Coronary artery (tissue), 2 donors: ENCODE measurements around the gene TSPAN18.

ENCODE experiments used
- DNase-seq: peaks from one replicate; pipeline ENCODE4 v3.0.0-alpha.2; 2017; ENCODE audit warnings: low spot score
- H3K27ac ChIP-seq, 2 donors: fragments of 200-600 bp; sonication (generic); one replicate each; pipeline ENCODE4 v1.5.1; 2016 to 2019
- H3K4me3 ChIP-seq: fragments of 200-600 bp; sonication (generic); 2 replicates; pipeline ENCODE4 v1.5.1; 2016; ENCODE audit warnings: mild to moderate bottlenecking, moderate library complexity
- CTCF ChIP-seq: fragments of 200-600 bp; sonication (generic); IDR thresholded peaks from one replicate; pipeline ENCODE4 v1.5.1; 2019; ENCODE audit warnings: antibody characterized with exemption

Gene TSPAN18

GRCh38 chr11:44976576-44976975 is 249.8 kb downstream of the TSPAN18 start:
- Histone ChIP-seq H3K27ac (no peak overlapping the region), H3K4me3 (no peak overlapping the region)
- no peak for TF ChIP-seq CTCF
- no peak for DNase-seq

DNA sequence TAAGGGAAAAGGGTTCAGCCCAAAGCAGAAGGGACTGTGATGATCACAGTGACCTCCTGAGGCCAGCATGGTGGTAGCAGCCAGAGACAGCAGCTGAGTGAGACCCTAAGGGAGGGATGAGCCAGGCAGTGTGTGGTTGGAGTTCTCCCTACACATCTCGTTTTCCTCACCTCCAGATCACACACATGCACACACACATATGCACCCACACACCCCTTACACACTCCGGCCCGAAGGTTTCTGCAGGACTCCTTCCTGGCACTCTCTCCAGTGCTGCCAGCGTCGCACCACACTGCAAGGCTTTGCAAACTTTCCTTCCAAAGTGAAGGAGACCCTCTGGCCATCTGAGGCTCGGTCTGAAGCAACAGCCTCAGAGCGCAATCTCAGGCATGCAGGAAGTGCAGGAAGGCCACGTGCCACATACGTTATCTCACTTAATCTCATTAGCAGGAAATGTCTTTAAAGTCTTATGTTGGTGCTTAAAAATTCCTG is 250.8 kb downstream of the TSPAN18 start:
- Histone ChIP-seq H3K27ac (no peak overlapping the region), H3K4me3 (no peak overlapping the region)
- TF ChIP-seq CTCF: no peak
- no peak for DNase-seq

GRCh38 chr11:44978274-44978960 is 251.7 kb downstream of the TSPAN18 start:
- no peak overlapping the region for H3K27ac ChIP-seq
- DNase-seq: no peak

GRCh38 chr11:44978961-44979331 is 252.2 kb downstream of the TSPAN18 start:
- no peak for TF ChIP-seq CTCF
- Histone ChIP-seq H3K4me3 (no peak overlapping the region), H3K27ac (no peak overlapping the region)

More at GRCh38 chr11:44978274-44978960, 251.7 kb downstream of the TSPAN18 start:
- no peak overlapping the region for H3K4me3 ChIP-seq
- no peak for TF ChIP-seq CTCF

GRCh38 chr11:44979543-44980399 is 253.0 kb downstream of the TSPAN18 start:
- no peak for TF ChIP-seq CTCF
- no peak for DNase-seq

More at GRCh38 chr11:44978961-44979331, 252.2 kb downstream of the TSPAN18 start:
- DNase-seq: no peak

DNA sequence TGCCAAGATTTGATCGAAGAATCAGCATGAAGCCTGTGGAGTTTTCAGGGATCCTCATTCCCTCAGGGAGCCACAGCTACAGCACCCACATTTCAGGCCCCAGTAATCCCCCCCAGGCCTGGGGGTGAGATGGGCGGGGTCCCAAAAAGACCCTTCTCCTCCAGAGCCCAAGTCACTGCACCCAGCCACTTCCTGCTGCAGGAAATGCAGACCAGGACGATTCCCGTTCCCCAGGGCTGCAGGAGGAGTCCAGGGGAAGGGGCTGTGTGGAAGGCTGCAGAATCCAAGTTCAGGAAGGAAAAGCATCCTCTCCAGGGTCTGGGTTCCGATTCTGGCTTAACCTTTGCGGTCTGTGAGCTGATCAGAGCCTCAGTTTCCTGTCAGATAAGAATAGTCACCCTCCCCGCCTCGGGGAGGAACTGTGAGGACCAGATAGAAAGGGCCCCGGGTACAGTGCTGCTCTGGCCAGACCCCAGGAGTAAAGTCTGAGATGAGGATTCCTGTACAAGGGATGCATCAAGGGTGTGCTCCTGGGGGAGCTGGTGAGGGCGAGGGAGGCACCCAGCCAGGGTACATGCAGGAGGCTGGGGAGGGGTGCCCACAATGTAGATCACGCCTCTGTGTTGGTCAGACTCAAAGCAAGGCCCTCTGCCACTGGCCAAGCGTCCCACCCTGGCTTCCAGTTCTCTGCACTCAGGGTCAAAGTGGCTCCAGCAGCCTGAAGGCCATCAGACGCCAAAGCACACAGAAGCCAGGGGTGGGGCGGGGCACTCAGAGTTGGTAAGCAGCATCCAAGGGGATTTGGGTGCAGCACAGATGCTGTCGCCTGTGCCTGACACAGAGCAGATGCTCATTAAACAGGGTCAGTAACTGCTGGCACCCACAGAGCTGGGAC is 254.0 kb downstream of the TSPAN18 start:
- no peak overlapping the region for H3K4me3 ChIP-seq
- no peak for DNase-seq
- no peak for TF ChIP-seq CTCF
- no peak overlapping the region for H3K27ac ChIP-seq

More at GRCh38 chr11:44979543-44980399, 253.0 kb downstream of the TSPAN18 start:
- Histone ChIP-seq H3K4me3 (no peak overlapping the region), H3K27ac (no peak overlapping the region)
